GM20000 (cell line): ENCODE data around the gene MROH9.

Experiments used
- DNase-seq: peaks from one replicate; pipeline ENCODE4 v3.0.0; 2012; ENCODE audit warnings: low spot score
- TF ChIP-seq, protein P1 (sequence below): IDR thresholded peaks from 2 replicates; pipeline ENCODE4 v1.5.1; 2012; ENCODE audit warnings: mild to moderate bottlenecking, control low read depth; ENCODE audit errors: extremely low read depth, missing control alignments

The MROH9 gene

DNA sequence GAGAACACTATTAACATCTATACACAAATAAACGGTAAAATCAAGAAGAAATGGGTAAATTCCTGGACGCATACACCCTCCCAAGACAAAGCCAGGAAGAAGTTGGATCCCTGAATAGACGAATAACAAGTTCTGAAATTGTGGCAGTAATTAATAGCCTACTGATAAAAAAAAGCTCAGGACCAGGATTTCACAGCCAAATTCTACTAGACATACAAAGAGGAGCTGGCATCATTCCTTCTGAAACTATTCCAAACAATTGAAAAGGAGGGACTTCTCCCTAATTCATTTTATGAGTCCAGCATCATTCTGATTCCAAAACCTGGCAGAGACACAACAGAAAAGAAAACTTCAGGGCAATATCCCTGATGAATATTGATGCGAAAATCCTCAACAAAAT, 84.6 kb downstream of the MROH9 start:
- TF ChIP-seq, protein P1, sequence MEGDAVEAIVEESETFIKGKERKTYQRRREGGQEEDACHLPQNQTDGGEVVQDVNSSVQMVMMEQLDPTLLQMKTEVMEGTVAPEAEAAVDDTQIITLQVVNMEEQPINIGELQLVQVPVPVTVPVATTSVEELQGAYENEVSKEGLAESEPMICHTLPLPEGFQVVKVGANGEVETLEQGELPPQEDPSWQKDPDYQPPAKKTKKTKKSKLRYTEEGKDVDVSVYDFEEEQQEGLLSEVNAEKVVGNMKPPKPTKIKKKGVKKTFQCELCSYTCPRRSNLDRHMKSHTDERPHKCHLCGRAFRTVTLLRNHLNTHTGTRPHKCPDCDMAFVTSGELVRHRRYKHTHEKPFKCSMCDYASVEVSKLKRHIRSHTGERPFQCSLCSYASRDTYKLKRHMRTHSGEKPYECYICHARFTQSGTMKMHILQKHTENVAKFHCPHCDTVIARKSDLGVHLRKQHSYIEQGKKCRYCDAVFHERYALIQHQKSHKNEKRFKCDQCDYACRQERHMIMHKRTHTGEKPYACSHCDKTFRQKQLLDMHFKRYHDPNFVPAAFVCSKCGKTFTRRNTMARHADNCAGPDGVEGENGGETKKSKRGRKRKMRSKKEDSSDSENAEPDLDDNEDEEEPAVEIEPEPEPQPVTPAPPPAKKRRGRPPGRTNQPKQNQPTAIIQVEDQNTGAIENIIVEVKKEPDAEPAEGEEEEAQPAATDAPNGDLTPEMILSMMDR: no peak

GRCh38 chr1:171032822-171033702, 97.7 kb downstream of the MROH9 start:
- TF ChIP-seq, protein P1: no peak
- DNase-seq: no peak

More for the DNA sequence above, 84.6 kb downstream of the MROH9 start:
- DNase-seq: no peak

- TF ChIP-seq, protein P1: no peak
- no peak for DNase-seq
Measured at GRCh38 chr1:171037626-171038025, 102.3 kb downstream of the MROH9 start.

GRCh38 chr1:171038284-171038683, 103.0 kb downstream of the MROH9 start:
- TF ChIP-seq, protein P1: no peak
- DNase-seq: no peak

DNA sequence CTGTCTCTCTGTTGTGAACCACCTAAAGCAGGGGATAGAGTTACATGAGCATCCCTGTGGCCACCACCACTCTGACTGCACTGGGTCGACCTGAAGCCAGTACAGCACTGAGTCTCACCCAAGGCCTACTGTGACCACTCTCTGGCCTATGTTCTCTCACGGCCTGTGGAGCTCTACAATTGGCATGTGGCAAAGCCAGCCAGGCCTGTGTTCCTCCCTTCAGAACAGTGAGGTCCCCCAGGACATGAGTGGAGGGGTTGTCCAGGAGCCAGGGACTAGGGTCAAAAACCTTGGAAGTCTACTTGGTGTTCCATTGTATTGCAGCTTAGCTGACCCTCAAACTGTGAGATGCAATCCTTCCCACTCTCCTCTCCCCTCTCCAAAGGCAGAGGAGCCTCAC, 112.7 kb downstream of the MROH9 start:
- TF ChIP-seq, protein P1: no peak
- DNase-seq: no peak

DNA sequence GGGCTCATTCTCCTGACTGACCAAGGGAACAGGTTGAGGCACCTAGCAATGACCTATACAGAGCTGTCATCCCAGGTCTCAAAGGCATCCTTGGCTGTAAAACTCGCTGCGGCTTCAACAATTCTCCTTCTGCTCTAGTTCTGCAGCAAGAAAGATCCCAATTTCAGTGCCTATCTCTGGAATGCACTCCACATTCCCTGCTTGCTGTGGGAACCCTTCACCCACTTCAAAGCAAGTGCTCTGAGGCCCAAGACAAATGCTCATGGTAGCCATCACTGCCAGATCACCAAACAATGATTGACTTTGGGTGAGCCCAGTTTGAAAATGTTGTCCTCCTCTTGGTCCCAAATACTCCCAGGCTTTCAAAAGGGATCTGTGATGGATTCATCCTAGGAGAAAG, 117.6 kb downstream of the MROH9 start:
- TF ChIP-seq, protein P1: no peak
- no peak for DNase-seq

- TF ChIP-seq, protein P1: no peak
- no peak for DNase-seq
Measured at GRCh38 chr1:171055966-171056643, 120.8 kb downstream of the MROH9 start.
